LHCN-M2 (cell line): Measurements from ENCODE around the gene MPC1. TPM values are rescaled to one million over a fixed set of nuclear protein-coding genes. Genes with fewer than 3 reads are reported as not detected.

Source experiments
- DNase-seq: peaks from one replicate; pipeline ENCODE4 v3.0.0-alpha.2; 2012; ENCODE audit warnings: low read depth
- total RNA-seq: library from RNA; depleted of rRNA; stranded (reverse); fragments of >200 nt; gene quantifications from 2 replicates; pipeline ENCODE4 v1.2.3, GENCODE V29; 2014; rRNA removed

MPC1 gene
- total RNA-seq, 1 experiment from 2014 or later = 22.7 TPM

DNA sequence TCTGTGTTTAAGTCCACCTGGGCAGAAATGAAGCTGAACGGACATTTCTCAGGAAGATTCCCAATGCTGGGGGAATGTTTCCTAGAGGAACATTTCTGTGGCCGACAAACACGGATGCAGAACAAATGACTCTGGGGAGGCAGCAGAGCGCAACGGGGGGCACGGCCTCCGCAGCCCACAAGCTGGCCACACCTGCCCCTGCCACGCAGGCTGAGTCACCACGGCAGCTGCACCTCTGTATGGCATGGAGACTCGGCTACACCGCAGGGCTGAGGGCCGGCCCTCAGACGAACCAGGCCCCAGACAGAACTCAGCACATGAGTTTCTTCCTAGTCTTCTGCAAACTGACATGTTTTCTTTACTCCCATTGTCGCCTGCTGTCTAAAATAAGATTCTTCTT is 64.5 kb downstream of the MPC1 start:
- DNase-seq = peak; percentile 96

DNA sequence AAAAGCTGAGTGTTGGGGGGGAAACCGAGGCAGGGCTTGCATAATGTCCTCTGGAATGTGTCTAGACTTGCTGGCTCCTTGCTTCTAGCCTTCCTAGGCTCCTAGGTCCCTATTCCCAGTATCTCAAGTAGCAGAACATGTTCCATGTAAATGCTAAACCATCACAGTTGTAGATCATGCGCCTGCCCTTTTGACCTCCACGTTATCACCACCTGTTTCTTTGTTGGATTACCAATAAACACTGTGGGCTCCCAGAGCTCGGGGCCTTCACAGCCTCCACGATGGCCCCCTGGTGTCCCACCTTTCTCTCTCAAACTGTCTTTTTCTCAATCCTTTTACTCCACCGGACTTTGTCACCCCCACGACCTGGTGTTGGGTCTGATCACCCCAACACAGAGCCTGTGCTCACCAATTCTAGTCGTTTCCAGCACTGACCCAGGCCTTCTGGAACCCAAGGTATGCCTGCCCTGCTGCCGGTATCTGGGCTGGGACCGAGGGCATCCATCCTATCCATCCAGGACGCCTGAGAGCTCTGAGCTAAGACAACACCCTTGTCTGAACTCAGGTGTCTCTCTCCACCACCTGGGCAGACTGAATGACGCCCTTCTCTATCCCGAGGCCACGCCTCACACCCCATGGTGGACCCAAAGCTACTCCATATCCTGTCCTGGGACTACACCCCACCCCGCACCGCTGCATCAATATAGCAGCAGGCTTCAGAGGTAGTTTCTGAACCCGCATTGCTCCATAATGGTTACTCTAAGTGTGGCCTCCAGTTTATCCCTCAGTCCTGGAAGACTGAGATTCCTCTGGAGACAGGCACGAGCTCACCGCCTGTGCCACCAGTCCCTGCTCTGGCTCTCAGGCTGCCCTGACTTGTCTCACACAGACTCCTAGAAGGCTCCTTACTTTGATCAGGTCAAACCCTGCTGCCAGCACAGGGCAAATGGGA is 65.2 kb downstream of the MPC1 start:
- DNase-seq = no peak

DNA sequence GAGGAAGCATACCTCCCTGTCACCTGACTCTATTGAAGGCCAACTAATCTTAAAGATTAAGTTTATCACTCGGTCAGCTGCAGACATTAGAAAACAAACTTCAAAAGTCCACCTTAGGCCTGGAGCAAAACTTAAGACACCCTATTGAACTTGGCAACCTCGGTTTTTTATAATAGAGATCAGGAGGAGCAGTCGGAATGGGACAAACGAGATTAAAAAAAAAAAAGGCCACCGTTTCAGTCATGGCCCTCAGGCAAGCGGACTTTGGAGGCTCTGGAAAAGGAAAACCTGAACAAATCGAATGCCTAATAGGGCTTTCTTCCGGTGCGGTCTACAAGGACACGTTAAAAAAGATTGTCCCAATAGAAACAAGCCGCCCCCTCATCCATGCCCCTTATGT is 67.3 kb downstream of the MPC1 start:
- DNase-seq = no peak

Other genes with a start within 250 kb of the MPC1 start
- not detected in 2 replicates for gene TBXT, start 215.1 kb downstream of the MPC1 start, total RNA-seq
- not detected in 2 replicates for gene PRR18, start 74.5 kb downstream of the MPC1 start, total RNA-seq
- 46.8 and 58.4 TPM in 2 replicates for gene SFT2D1, start 40.4 kb downstream of the MPC1 start, total RNA-seq
- 0.06 TPM in 1 of 2 replicates, not detected in the other for gene RAMACL, start 203.7 kb upstream of the MPC1 start, total RNA-seq
- 32.4 and 43.7 TPM in 2 replicates for gene RPS6KA2, start 244.3 kb upstream of the MPC1 start, total RNA-seq